ENCODE data around the gene ENAH.
"Not testable (repeated sequence)": the region's sequence is repeated elsewhere in the genome, so short reads cannot be mapped to it uniquely, and the experiment has no call there.

ENAH gene

DNA sequence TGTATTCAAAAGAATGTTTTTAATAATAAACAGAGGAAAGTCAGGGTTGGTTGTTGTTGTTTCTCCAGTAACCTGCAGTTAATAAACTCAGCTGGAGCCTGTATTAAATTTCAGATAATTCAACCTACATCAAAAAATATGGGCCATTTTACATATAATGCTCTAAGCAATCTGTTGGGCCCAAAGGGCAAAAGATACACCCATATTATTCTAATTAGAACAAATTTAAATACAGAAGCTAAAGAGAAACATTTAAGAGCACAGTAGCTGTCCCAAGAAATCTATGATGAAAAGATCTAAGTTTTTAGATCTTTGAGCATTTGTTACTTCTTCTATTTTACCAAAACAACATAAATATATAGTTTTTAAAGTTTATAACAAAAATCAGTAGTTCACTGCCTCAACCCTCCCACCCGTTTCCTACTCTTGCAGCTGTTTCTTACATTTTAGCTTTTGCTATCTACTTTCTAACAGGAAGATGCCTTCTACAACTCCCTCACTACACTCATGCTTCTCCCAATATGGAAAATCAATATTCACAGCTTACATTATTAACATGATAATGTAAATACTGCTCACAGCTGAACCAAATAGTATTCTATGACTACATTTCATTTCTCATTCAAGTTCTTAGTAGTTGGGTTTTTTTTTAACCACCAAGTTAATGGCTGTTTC, 130.2 kb downstream of the ENAH start:
- no peak for DNase-seq

DNA sequence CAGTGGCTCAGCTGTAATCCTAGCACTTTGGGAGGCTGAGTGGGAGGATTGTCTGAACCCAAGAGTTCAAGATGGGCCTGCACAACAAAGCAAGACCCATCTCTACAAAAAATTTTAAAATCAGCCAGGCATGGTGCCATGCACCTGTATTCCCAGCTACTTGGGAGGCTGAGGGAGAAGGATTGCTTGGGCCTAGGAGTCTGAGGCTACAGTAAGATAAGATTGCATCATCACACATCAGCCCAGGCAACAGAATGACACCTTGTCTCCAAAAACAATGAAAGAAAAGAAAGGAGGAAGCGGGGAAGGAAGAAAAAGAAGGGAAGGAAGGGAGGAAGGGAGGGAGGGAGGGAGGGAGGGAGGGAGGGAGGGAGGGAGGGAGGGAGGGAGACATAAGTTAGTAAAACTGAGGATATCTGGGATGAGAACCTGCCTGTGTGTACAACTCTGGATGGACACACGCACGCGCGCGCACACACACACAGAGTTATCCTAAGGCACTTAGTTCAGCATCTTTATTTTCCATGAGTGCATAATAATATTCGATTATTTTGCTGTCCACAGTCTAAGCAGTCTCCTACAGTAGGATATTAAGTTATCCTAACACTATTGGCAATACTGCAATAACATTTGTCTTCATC, 132.2 kb downstream of the ENAH start:
- DNase-seq: no peak

DNA sequence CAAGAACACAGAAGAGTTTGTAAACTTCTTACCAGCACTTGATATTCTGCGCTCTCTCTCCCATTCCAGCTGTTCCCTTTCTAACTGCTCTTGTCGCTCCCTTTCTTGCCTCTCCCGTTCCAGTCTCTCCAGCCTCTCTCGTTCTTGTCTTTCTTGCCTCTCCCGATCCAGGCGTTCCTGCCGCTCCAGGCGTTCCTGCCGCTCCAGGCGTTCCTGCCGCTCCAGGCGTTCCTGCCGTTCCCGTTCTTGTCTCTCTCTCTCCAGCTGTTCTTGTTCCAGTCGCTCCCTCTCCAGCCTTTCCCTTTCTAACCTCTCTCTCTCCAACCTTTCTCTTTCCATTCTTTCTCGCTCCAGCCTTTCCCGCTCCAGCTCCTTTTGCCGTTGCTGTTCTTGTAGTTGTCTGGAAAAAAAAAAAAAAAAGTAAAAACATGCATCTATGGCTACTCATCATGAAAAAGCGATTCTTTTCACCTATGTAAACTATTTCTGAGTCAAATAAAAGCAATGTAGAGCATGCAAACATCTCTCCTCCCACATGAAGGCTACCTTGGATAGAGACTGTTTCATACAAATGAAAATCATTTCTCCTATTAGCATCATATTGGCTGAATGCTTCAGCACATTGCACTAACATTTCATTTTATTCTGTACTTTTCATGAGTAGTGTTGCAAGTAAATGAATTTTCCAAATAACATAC, 133.6 kb downstream of the ENAH start:
- no peak for DNase-seq

DNA sequence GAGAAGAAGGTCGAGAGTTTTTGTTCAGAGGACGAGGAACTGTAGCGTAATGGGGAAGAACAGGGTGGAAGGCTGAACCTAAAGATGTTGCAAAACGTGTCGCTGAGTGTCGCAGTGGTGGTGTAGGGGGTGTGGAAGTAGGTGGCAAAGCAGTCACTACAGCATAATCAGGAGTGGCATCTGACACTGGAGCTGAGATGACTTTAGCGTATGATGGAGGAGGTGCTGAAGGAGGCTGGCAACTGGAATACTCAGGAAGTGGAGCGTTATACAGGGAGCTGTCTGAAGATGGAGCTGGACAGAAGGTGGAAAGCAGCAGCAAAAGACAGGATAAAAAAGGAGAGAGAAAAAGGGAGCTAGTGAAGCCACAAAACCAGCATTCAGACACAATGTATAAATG, 135.2 kb downstream of the ENAH start:
- DNase-seq: no peak

DNA sequence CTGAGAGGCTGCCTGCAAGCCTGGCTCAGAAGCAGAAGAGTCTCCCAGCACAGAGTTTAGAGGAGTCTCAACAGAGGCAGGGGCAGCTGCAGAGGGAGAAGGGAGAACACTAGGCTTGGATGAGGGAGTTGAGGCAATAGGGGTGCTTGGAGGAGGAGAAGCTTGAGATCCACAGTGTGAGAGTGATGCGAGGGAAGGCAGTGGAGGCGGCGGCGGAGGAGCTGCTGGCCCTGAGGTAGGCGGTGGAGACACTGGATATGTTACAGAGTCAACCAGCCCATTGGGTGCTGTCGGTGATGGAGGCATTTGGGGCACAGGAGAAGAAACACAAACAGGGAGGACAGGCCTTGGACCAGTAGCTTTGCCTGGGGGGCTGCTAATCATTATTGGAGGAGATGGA, 135.7 kb downstream of the ENAH start:
- no peak for DNase-seq

DNA sequence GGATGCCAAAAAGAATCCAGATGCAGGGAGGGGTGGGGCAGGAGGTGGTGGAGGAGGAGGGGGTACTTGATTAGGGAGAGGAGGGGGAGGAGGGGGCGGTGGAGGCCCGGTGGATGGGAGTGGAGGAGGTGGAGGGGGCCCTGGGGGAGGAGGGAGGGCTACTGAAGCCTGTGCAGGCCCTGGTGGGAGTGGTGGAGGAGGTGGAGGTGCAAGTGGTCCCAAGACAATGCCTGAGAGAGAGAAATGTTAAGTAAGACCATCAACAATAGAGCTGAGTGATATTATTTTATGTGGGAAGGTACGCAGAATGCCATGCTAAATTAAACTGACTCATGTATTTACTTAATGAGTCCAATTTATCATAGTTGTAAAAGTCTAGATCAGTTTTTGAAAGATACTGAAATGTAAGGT, 138.2 kb downstream of the ENAH start:
- no peak for DNase-seq

DNA sequence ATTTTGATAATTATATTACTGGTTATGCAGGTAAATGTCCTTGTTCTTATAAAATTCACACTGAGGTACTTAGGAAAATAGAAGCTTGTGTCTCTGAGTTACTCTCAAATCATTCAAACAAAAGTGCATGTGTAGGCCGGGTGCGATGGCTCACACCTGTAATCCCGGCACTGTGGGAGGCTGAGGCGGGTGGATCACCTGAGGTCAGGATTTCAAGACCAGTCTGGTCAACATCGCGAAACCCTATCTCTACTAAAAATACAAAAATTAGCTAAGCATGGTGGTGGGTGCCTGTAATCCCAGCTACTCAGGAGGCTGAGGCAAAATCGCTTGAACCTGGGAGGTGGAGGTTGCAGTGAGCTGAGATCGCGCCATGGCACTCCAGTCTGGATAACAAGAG, 139.3 kb downstream of the ENAH start:
- DNase-seq: not testable (repeated sequence)

DNA sequence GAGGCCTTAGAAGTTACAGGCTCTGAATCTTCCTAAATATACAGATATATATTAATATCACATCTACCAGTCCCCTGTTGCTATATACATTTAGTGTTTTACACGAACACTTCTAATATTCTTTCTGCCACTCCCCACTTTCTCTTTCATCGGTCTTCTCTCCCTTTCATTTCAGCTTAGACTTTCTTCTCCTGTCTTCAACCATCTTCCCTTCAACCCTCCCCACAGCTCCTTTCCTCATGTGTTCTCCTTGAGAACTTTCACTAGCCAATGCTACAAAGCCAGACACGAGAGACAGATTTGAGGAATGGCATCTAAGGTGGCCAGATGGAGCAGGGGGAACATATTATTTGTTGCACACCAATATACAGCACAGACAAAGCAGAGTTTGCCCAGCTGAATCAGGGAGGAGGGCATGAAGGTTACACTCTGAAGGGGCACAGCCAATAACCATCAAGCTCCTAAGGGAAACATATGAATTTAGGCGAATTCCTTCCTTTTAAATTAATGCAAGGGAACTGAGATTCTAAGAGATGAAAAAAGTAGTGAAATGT, 141.0 kb downstream of the ENAH start:
- no peak for DNase-seq

DNA sequence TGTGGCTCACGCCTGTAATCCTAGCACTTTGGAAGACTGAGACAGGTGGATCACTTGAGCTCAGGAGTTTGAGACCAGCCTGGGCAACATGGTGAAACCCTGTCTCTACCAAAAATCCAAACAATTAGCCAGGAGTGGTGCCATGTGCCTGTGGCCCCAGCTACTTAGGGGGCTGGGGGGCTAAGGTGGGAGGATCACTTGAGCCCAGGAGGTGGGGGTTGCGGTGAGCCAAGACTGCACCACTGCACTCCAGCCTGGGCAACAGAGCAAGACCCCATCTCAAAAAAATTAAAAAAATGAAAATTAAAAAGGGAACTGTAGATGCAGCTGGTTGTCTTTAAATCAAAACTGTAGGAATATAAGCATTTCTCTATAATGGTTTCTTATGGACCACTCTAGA, 142.2 kb downstream of the ENAH start:
- DNase-seq: not testable (repeated sequence)

DNA sequence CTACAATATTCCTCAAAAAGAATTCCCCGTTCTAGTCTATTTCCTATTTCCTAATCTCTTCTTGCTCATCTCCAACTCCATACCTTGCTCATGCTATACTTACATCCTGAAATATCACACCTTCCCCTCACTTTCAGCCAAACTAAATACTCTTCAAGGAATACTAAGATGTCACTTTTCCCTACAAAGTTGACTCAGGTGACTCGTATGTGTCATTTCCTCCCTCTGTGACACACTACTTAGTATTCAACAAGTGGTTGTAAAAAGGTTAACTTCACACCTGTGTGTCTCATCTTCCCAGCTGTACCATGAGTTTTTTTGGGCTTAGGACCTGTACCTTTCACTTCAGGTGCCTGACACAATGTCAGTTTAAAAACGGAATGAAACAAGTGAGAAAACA, 143.2 kb downstream of the ENAH start:
- no peak for DNase-seq

DNA sequence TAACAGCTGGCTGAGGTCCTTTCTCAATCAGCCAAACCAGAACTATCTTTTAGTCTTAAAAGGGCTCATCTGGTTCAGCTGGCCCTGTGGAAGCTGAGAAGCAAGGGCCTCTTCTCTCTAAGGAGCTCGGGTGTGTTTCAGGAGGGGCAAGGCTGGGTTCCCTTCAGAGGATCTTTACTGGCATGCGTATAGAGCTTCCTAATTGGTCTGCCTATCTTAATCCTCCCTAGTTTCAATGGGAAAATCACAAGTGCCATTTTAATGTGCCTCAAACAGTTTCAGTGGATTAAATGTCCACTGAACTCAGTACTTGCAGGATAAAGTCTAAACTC, 143.6 kb downstream of the ENAH start:
- no peak for DNase-seq

DNA sequence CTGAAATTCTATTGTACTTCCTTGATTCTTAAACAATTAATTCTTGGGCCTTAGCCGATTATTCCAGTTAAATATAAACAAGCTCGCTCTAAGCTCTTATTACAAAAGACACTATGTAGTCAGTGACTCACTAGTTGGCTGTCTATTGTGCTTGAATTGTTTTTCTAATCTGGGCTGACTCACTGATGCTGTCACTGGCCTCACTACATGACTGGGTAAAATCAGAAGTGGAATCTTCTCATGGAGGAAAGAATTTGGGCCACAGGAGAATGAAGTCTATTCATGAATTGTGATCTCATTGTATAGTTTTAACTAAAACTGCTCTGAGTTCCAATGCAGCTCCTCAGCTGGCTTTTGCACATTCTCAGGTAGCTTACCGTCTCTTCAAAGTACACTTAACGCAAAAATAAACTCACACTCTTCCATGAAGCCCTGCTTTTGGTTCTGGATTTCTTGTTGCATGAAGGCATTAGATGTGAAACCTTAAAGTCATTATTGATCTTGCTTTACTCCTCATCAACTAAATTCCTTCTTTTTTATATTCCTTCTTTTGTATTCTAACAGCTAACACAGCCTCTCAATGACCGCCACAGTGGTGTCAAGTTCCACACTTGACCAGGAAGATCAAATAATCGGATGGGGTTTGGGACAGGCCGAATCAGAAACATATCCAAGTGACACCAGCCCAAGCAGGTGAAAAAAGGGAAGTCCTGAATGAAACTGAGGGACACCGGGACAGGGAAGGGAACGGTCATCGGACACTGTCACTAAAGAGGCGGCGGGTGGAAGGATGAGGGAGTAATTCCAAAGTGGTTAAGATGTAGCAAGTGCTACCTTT, 144.2 kb downstream of the ENAH start:
- DNase-seq: no peak

DNA sequence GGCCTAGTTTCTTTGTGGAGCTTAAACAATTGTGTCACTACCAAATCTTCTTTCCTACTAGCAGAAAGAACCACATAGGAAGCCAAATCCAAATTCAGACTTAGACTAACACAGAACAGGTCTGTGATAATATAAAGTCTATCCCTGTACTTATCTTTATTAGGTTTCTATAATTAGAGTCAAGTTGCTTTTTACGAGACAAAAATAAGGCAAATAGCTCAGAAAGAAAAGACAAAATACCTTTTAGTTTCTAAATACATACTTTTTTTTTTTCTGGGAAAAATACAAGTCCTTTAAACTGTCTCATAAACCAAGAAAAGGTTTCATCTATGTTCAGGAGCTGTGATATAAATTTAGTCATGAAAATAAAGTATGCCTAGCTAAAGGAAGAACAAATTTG, 146.2 kb downstream of the ENAH start:
- DNase-seq: no peak

DNA sequence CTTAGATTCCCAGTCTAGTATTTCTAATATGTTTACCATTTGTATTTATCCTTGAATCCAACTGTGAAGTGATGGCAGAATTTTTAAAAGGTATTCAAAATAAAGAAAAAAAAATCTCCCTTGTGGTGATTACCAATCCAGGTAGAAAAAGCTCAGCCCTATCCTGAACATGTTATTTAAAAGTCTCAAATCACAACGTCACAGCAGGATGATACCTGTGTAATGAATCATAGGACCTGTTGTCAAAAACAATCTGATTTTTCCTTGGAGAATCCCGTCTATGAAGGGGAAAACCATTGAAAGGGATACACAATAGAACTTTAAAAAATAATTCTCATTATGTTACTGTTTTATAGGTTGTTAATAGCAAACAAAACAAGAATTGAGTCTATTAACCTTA, 148.1 kb downstream of the ENAH start:
- no peak for DNase-seq

DNA sequence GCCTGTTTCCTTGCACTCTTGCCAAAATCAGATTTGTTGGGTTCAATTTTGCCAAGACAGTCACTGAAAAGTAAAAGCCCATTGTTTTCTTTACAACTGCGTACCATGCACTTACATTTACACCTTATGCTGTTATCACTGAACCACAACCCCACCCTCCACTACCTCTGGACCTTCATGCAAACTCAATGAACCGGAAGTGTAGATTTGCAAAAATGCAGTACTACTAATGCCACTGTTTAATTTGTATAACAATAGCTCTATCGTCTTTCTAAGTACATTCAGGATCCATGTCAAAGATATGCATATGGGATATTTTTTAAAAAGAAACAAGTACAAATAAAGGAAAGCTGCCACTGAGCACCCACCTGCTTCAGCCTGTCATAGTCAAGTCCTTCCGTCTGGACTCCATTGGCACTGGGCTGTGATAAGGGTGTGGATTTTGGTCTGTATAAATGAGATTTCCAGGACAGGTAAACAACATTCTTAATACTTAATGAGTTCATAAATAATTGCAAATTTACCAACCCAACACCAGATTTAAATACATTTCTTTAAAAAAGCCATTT, 152.2 kb downstream of the ENAH start:
- no peak for DNase-seq

DNA sequence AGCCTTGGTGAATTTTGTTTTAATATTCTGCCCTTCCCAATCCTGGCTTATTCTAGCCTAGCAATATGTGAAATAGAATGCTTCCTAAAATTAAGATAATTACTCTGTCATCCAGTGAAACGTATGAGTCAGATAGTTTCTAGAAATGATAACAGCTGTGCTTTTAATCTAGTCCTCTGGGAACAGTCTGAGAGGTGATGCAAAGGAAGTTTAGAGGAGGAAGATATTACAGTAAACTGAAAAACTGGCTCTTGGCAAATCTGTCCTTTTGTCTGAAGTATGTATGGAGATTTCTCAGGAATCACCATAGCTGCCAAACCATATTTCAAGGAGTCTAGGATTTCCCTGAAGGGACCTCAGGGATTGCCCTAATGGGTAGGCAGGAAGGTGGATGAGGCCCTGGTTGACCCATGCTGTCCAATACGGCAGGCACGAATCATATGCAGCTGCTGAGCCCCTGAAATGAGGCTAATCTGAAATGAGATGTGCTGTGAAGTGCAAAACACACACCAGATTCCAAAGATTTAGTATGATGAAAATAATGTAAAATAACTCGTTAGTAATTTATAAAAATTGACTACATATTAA, 154.3 kb downstream of the ENAH start:
- no peak for DNase-seq

DNA sequence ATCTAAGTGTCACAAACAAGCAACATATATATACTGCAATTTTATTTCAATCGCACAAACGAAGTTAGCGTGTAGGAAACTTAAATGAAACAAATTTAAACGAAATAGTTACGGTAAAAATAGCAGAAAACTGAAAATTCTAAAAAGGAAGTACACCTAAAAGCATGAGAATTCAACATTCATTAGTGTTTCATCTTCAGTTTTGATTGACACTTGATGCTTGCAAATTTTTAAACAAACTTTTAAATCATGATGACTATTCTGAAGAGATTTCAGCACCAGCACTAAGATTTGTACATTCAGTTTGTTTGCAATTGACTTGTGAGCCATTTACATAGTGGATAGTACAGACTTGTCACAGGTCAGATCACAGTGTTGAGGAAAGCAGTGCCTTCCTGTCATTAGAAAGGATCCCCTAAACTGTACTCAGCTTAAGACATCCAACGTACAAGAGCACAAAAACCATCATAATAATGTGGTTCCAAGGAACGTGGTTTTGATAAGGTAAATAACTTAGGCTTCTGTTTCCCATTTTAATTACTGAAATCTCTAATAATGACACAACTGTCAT, 158.0 kb downstream of the ENAH start:
- DNase-seq: no peak

DNA sequence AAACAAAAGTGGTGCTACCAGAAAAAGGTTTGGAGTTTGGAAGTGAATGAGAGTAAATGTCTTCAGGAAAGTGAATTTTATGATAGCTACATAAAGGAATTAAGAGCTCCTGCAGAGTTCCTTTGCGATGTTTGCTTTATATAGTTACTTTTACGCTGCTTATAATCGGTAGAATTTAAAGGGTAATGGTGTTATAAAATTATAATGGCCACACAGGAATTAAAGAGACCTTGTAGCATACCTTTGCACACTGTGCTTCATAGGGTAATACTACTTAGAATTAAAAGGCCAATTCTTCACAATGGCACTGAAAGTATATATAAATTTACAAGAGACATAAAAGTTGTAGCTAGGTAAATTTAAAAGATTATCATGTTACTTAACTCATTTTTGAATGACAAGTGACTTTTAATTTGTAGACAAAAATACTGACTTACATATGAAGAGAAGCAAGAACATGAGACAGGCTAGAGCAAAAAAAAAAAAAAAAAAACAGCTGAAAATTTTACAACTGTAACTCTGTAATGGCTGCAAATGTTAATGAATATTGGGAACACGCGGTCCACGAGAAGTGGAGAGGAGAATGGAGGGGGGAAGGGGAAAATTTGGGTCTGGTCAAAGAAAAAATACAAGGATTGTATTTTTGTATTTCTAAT, 159.2 kb downstream of the ENAH start:
- DNase-seq: no peak

DNA sequence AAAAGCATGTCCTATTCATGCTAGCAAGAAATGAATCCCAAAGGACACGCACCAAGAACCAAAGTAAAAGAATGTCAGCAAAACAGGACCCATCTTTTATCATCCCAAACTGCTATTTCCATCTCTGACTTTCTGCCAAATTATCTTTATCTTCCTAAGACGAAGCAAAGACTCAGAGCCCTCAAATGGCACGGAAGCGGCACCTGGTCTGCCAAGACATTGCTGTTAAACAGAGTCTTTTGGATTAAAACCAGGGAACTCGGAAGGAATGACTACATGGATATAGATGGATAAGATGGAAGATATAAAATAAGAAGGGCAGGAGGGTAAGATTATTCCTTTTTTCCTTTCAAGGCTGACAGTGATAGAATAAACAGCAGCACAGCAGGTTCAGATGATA, 164.2 kb downstream of the ENAH start:
- DNase-seq: no peak

DNA sequence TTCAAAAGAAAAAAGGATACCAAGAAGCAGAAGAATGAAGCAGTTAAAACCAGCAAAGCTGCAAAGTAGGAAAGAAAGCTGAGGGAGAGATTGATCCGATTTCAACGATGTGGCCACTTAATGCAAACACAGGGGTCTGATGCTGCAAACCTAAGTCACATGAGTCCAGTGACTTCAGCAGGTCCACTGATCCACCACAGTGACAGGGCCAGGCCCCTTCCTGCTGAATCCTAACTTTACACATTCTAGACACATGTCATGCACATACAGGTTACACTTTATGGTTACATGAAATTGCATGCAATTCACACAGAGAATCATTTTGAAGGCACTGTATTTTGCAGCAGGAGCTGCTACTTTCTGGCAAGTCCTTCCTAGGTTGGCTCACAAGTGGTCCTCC, 166.1 kb downstream of the ENAH start:
- no peak for DNase-seq

DNA sequence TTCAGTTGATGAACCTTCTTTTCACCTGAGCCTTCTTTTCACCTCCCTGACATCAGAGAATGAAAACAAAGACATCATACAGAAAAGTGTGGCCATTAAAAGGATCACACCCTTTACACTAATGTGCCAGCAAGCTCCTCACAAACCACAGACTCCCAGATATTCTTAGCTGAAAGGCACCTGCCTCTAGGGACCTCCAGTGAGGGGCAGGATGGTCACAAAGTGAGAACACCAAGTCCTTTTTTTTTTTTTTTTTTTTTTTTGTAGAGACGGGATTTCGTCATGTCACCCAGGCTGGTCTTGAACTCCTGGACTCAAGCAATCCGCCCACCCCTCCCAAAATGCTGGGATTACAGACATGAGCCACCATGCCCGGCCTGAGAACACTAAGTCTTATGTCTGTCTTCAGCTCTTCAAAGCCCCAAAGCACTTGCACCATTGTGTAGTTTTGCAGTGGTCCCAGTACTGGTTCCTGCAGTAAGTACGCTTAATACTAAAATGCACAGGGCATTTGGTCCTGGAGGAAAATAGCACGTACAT, 166.9 kb downstream of the ENAH start:
- DNase-seq: no peak

Data from activated CD4-positive, alpha-beta T cell treated with anti-CD3 and anti-CD28 coated beads, Interleukin-2, amount 50 U/mL, for 48 hours (primary cell).